Activated naive CD4-positive, alpha-beta T cell treated with anti-CD3 and anti-CD28 coated beads for 36 hours (primary cell): ENCODE measurements around the gene ZMYM2. TPM values are rescaled to one million over a fixed set of nuclear protein-coding genes. Genes with fewer than 3 reads are reported as not detected.

Source experiments
- CTCF ChIA-PET: fragments of 350-600 bp; sonication (Branson Sonifier 250); formaldehyde crosslinking; loops from one replicate; lab custom pipeline; 2021; ENCODE audit warnings: antibody characterized with exemption; lab: Charles Lee
- DNase-seq: peaks from one replicate; pipeline ENCODE4 v3.0.0-alpha.2; 2020
- H3K27ac Mint-ChIP-seq: one replicate; pipeline ENCODE4 v1.8.0; 2021; ENCODE audit warnings: mild to moderate bottlenecking, mixed read lengths
- H3K27me3 Mint-ChIP-seq: one replicate; pipeline ENCODE4 v1.8.0; 2021; ENCODE audit warnings: low read depth, mixed read lengths
- H3K36me3 Mint-ChIP-seq: one replicate; pipeline ENCODE4 v1.8.0; 2021; ENCODE audit warnings: low read depth, mixed read lengths
- H3K4me1 Mint-ChIP-seq: one replicate; pipeline ENCODE4 v1.8.0; 2021; ENCODE audit warnings: low read depth, mixed read lengths
- H3K4me3 Mint-ChIP-seq: one replicate; pipeline ENCODE4 v1.8.0; 2021; ENCODE audit warnings: mild to moderate bottlenecking, moderate library complexity, mixed read lengths
- H3K9me3 Mint-ChIP-seq: one replicate; pipeline ENCODE4 v1.8.0; 2021; ENCODE audit warnings: mixed read lengths
- intact Hi-C: fragments of 100-400 bp; cut with micrococcal nuclease; formaldehyde crosslinking; loops from one replicate; pipeline ENCODE4 v1.15.1; 2023
- total RNA-seq, 2 experiments: library from RNA; stranded (reverse); gene quantifications; one replicate each; pipeline ENCODE4 v1.2.3, GENCODE V29; 2021

ZMYM2 gene
- total RNA-seq, 2 experiments from 2014 or later = 38.9 to 42.9 TPM

DNA sequence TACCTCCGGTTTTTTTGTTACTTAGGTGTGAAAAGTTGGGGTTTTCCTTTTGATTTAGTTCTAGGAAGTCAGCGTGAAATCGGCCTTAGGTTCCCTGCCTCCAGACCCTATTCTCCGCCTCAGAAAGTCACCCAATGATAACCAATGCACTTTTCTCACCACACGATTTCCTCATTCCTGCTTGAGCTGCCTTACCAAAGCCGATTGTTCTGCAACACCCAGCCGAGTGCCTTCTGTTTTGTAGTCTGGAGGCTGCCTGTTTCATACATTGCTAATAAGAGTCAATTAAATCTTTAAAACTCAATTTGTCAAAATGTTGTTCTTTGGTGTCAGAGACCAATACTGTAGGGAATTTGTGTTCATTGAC is 162.6 kb downstream of the ZMYM2 start:
- no peaks in the 10 kb centered on the region for H3K36me3 Mint-ChIP-seq
- peaks cover 10% of the 10 kb centered on the region for H3K4me1 Mint-ChIP-seq
- H3K9me3 Mint-ChIP-seq = no peaks in the 10 kb centered on the region
- CTCF ChIA-PET = interaction anchor here (0.7 to 3.6 kb wide), 3 partner anchors 30 to 253 kb away, joined by 3 to 11 read pairs (median 3); partner anchors contain the start of gene GJA3
- H3K4me3 Mint-ChIP-seq = peak overlapping the region; percentile 83
- intact Hi-C loops = no loop called here
- DNase-seq = no peak
- peaks cover 11% of the 10 kb centered on the region for H3K27me3 Mint-ChIP-seq
- no peak overlapping the region for H3K27ac Mint-ChIP-seq

DNA sequence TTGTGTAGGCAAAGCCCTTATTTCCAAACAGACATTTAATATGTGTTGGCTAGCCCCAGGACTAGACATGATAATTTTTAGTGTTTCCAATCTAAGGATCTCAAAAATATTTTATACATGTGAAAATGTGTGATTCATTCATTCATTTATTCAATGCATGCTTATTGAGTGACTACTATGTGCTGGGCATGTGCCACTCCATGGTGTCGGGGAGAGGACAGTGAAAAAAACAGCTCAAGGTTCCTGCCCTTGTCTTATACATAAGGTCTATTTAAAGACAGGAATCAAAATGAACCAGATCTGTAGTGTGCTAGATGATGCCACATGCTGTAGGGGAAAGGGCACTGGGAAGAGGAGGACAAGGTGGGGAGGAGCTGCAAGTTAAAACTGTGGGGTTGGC is 165.8 kb downstream of the ZMYM2 start:
- DNase-seq = no peak
- H3K4me1 Mint-ChIP-seq = peaks cover 6% of the 10 kb centered on the region
- CTCF ChIA-PET = no interaction called here
- H3K9me3 Mint-ChIP-seq = no peaks in the 10 kb centered on the region
- H3K36me3 Mint-ChIP-seq = no peaks in the 10 kb centered on the region
- intact Hi-C loops = no loop called here
- peaks cover 22% of the 10 kb centered on the region for H3K27me3 Mint-ChIP-seq
- H3K27ac Mint-ChIP-seq = no peak overlapping the region
- no peak overlapping the region for H3K4me3 Mint-ChIP-seq

DNA sequence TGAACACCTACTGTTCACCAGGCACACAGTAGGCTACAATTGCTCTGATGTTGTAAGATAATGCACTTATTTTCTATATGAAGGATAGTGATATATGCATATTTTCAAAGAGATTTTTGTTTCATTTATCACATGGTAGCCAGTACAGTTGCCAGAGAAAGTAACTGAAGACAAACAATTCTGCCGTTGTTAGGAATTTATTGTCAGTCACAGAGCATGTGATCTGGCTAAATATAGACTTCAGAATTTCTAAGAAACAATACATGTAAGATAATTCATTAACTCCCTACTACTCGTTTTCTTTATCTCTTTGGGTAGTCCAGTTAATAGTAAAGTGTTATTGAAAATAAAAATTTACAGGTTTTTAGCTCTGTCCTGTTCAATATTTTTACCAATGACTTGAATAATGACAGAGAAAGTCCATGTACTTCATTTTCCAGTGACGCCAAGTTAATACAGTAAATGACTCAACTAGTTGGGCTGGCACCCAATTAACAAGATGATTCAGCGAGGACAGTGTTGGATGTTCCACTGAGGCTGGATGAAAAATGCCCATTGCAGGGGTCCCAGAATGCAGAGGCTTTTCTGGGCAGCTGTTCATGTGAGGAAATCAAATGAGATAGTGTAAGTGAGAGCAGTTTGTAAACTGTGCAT is 166.7 kb downstream of the ZMYM2 start:
- Mint-ChIP-seq H3K9me3 (no peaks in the 10 kb centered on the region), H3K27me3 (peaks cover 22% of the 10 kb centered on the region), H3K36me3 (no peaks in the 10 kb centered on the region), H3K4me1 (peaks cover under 1% of the 10 kb centered on the region), H3K27ac (no peak overlapping the region), H3K4me3 (no peak overlapping the region)
- CTCF ChIA-PET = interaction anchor here (0.6 kb wide), 1 partner anchor 113 kb away, joined by 3 read pairs; no protein-coding TSS in a partner anchor
- no peak for DNase-seq
- intact Hi-C loops = no loop called here

DNA sequence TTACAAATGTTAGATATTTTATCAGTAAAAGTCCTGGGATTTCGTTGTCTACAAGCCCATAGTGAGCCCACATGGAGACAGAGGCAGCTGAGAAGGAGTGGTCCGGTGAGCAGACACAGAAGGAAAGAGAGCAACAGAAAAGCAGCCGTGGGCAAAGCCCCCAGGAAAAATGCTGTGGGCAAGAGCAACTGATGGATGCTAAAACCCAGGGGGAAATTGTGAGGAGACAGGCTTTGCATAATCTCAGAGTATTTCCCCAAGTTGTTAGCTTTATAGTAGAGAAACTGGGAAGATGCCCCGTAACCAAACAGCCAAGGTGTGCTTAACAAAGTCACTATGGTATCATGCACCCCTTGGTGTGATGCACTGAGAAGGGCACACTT is 167.2 kb downstream of the ZMYM2 start:
- no peak overlapping the region for H3K4me3 Mint-ChIP-seq
- intact Hi-C loops = loop anchor here (2.0 kb wide), 1 partner anchor 167 kb away; the partner anchor contains the start of gene ZMYM2
- CTCF ChIA-PET = no interaction called here
- no peak overlapping the region for H3K27ac Mint-ChIP-seq
- H3K9me3 Mint-ChIP-seq = no peaks in the 10 kb centered on the region
- peaks cover 22% of the 10 kb centered on the region for H3K27me3 Mint-ChIP-seq
- H3K4me1 Mint-ChIP-seq = no peaks in the 10 kb centered on the region
- DNase-seq = no peak
- no peaks in the 10 kb centered on the region for H3K36me3 Mint-ChIP-seq

DNA sequence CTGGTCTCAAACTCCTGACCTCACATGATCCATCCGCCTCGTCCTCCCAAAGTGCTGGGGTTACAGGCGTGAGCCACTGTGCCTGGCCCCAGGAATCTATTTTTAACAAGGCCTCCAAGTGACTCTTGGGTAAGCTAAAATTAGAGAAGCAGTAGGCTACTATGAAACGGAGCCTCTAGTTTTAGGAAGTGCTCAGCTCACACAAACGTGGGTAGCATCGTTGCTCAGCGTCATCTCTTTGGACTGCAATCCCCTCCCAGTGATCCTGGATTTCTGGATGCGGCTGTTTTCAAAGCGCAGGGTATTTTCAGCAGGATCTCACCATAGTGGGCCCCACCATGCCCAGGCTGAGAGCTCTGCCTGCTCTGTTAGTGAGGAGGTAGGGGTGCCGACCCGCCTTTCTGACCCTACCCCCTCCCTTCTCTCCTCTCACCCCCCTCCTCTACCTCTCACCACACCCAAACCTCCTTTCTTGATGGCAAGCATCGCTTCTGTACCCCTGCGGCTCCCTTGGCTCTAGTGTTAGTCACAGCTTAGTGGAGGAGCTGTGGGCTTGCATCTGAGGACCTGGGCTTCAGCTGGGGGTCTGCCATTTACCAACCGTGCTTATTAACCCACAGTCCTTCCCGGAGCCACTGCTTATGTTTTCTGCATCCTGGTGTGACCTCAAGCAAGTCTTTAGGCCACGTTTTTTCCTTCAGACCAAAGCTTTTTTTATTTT is 168.2 kb downstream of the ZMYM2 start:
- peaks cover 22% of the 10 kb centered on the region for H3K27me3 Mint-ChIP-seq
- no peaks in the 10 kb centered on the region for H3K36me3 Mint-ChIP-seq
- no peak overlapping the region for H3K27ac Mint-ChIP-seq
- no peak overlapping the region for H3K4me3 Mint-ChIP-seq
- intact Hi-C loops = loop anchor here (1.0 to 2.0 kb wide), 3 partner anchors 7 to 168 kb away; partner anchors contain the start of gene ZMYM2
- H3K9me3 Mint-ChIP-seq = no peaks in the 10 kb centered on the region
- CTCF ChIA-PET = interaction anchor here (0.7 to 2.5 kb wide), 7 partner anchors 8 to 125 kb away, joined by 3 to 15 read pairs (median 6); no protein-coding TSS in a partner anchor
- no peak for DNase-seq
- H3K4me1 Mint-ChIP-seq = no peaks in the 10 kb centered on the region

DNA sequence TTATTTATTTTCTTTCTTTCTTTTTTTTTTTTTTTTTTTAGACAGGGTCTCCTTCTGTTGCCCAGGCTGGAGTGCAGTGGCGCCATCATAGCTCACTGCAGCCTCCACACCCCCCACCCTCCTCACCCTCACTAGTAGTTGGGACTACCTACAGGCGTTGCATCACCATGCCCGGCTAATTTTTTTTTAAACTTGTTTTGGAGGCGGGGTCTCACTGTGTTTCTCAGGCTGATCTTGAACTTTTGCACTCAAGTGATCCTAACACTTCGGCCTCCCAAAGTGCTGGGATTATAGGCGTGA is 168.7 kb downstream of the ZMYM2 start:
- peak; percentile 28 for DNase-seq
- CTCF ChIA-PET = interaction anchor here (0.7 to 2.5 kb wide), 11 partner anchors 9 to 141 kb away, joined by 3 to 15 read pairs (median 5); no protein-coding TSS in a partner anchor
- H3K4me1 Mint-ChIP-seq = no peaks in the 10 kb centered on the region

DNA sequence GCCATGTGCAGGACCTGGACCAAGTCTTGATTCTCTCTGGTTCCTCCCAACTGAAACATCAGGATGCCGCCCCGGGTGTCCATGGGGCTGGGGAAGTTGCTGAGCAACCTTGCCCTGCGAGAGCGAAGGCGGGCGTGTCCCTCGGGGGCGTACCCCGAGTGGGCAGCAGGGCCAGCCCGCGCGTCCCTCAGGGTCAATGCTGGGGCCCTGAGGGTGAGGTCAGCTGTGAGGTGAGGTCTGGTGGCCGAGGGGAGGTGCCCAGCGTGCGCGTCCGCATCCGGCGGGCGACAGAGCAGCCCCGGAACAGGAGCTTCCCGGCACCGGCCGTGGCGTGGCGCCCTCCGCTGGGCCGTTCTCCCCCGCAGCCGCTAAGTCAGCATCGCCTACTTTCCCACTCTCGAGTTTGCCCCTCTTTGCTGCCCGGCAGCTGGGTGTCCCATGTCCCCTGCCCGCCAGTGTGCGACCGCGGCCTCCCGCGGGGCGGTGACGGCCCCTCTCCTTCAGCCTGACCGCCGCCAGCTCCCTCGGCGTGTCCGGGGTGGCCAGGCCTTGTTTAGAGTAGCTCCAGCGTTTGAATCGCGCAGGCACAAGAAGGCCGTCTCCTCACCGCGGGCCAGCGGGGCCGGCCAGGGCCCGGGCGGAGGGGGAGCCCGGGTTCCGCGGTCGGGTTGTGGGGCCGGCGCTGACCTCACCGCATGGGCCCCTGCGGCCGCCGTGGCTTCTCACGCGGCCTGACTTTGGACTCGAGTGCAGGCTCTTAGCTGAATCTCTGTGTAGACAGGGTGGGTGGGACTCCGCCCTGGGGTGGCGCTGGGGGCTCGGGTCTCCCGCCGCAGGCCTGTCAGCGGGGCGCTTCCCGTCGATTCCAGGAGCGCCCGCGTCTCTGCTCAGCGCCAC is 169.3 kb downstream of the ZMYM2 start:
- peaks cover 23% of the 10 kb centered on the region for H3K27me3 Mint-ChIP-seq
- no peaks in the 10 kb centered on the region for H3K9me3 Mint-ChIP-seq
- H3K36me3 Mint-ChIP-seq = no peaks in the 10 kb centered on the region
- H3K4me1 Mint-ChIP-seq = no peaks in the 10 kb centered on the region
- H3K4me3 Mint-ChIP-seq = peak overlapping the region; percentile 60
- peak; percentile 47 for DNase-seq
- CTCF ChIA-PET = interaction anchor here (0.7 to 2.5 kb wide), 14 partner anchors 9 to 142 kb away, joined by 3 to 15 read pairs (median 4); no protein-coding TSS in a partner anchor
- intact Hi-C loops = loop anchor here (1.0 to 2.0 kb wide), 4 partner anchors 9 to 169 kb away; partner anchors contain the start of gene ZMYM2
- H3K27ac Mint-ChIP-seq = no peak overlapping the region

More for the DNA sequence above, 168.7 kb downstream of the ZMYM2 start:
- intact Hi-C loops = loop anchor here (1.0 to 2.0 kb wide), 3 partner anchors 8 to 168 kb away; partner anchors contain the start of gene ZMYM2
- Mint-ChIP-seq H3K4me3 (peak overlapping the region; percentile 56), H3K9me3 (no peaks in the 10 kb centered on the region), H3K36me3 (no peaks in the 10 kb centered on the region), H3K27me3 (peaks cover 22% of the 10 kb centered on the region), H3K27ac (no peak overlapping the region)

DNA sequence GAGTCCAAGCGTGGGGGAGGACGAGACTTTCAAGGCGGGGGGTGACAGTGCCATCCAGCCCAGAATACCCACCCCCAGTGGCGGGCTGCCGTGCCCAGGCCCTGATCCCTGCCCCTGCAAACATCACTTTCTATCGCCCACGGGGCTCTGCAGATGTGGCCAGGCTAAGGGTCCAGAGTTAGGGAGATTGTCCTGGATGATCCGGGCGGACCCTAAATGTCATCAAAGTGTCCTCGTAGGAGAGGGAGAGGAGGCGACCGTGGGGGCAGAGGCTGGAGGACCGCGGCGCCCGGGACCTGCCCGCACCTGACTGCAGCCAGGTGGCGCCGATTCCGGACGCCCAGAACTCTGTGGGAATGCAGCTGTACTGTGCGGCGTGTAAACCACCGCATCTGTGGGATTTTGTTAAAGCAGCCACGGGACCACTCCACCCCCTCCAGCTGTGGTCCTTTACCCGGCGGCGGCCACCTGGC is 170.0 kb downstream of the ZMYM2 start:
- no peak overlapping the region for H3K27ac Mint-ChIP-seq
- H3K9me3 Mint-ChIP-seq = no peaks in the 10 kb centered on the region
- intact Hi-C loops = loop anchor here (1.0 kb wide), 1 partner anchor 144 kb away; no protein-coding TSS in a partner anchor
- peak; percentile 28 for DNase-seq
- H3K4me1 Mint-ChIP-seq = no peaks in the 10 kb centered on the region
- peak overlapping the region; percentile 60 for H3K4me3 Mint-ChIP-seq
- CTCF ChIA-PET = interaction anchor here (0.7 to 2.5 kb wide), 11 partner anchors 9 to 127 kb away, joined by 3 to 15 read pairs (median 5); no protein-coding TSS in a partner anchor
- no peaks in the 10 kb centered on the region for H3K36me3 Mint-ChIP-seq
- H3K27me3 Mint-ChIP-seq = peaks cover 28% of the 10 kb centered on the region

DNA sequence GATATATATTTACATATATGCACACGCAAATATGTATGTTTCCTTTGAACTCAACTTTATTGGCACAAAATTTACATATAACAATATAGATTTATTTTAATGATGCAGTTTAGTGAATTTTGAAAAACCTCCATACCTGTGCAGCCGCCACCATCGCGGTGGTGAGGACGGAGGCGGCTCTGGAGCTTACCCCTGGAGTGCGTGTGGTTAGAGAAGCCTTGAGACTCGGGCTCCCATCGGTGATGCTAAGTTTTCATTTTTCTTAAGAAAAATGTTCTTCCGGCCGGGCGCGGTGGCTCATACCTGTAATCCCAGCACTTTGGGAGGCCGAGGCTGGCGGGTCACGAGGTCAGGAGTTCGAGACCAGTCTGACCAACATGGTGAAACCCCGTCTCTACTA is 170.5 kb downstream of the ZMYM2 start:
- Mint-ChIP-seq H3K27ac (no peak overlapping the region), H3K36me3 (no peaks in the 10 kb centered on the region), H3K9me3 (no peaks in the 10 kb centered on the region), H3K27me3 (peaks cover 28% of the 10 kb centered on the region), H3K4me3 (no peak overlapping the region), H3K4me1 (no peaks in the 10 kb centered on the region)
- intact Hi-C loops = no loop called here
- CTCF ChIA-PET = interaction anchor here (0.8 to 2.5 kb wide), 3 partner anchors 31 to 39 kb away, joined by 3 to 9 read pairs (median 8); no protein-coding TSS in a partner anchor
- DNase-seq = no peak

DNA sequence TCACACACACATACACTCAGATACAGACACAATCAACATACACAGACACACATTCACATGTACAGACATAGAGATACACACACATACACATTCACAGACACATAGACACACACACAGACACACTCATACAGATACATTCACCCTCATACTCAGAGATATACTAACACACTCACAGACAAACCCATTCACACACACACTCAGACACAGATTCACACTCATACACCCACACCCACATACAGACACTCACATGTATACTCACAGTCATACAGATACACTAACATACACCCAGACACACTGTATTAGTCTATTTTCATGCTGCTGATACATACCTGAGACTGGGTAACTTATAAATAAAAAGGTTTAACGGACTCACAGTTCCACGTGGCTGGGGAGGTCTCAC is 171.5 kb downstream of the ZMYM2 start:
- CTCF ChIA-PET = no interaction called here
- intact Hi-C loops = no loop called here
- Mint-ChIP-seq H3K4me1 (no peaks in the 10 kb centered on the region), H3K36me3 (no peaks in the 10 kb centered on the region), H3K4me3 (no peak overlapping the region), H3K27me3 (peaks cover 23% of the 10 kb centered on the region), H3K27ac (no peak overlapping the region), H3K9me3 (no peaks in the 10 kb centered on the region)
- no peak for DNase-seq

DNA sequence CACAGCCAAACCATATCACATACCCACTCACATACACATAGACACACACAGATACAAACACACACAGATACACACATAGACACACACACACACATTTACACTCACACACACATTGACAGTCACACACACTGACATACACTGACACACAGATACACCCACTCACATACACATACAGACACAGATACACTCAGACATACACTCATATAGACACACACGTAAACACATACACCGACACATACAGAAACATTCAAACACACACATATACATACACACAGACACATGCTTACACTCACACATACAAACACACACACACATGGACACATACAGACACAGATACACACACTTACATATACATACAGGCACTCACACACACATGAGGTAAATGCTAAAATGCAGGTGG is 172.1 kb downstream of the ZMYM2 start:
- Mint-ChIP-seq H3K4me3 (no peak overlapping the region), H3K36me3 (no peaks in the 10 kb centered on the region), H3K27me3 (peaks cover 21% of the 10 kb centered on the region), H3K27ac (no peak overlapping the region), H3K9me3 (no peaks in the 10 kb centered on the region), H3K4me1 (no peaks in the 10 kb centered on the region)
- no peak for DNase-seq
- CTCF ChIA-PET = interaction anchor here (1.4 kb wide), 1 partner anchor 29 kb away, joined by 4 read pairs; no protein-coding TSS in a partner anchor
- intact Hi-C loops = no loop called here
